ENCODE data around the gene UTP15.

DNA sequence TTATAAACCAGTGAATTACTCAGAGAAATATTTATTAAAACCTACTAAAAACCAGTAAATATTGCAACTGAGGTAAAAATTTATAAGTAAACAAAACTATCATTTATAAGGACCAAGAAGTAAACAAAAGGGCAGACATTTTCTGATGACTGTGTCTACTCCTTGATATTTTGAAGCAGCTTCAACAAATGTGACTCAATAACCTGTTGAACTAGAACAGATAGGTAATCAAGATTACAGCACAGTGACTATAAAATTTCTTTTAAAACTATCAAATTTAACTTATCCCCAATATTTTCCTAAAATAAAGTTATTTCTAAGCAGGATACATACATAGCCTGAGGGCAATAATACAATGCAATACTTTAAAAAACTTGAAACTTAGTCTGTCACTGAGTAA, 12.9 kb upstream of the UTP15 start:
- TF ChIP-seq, protein P1, sequence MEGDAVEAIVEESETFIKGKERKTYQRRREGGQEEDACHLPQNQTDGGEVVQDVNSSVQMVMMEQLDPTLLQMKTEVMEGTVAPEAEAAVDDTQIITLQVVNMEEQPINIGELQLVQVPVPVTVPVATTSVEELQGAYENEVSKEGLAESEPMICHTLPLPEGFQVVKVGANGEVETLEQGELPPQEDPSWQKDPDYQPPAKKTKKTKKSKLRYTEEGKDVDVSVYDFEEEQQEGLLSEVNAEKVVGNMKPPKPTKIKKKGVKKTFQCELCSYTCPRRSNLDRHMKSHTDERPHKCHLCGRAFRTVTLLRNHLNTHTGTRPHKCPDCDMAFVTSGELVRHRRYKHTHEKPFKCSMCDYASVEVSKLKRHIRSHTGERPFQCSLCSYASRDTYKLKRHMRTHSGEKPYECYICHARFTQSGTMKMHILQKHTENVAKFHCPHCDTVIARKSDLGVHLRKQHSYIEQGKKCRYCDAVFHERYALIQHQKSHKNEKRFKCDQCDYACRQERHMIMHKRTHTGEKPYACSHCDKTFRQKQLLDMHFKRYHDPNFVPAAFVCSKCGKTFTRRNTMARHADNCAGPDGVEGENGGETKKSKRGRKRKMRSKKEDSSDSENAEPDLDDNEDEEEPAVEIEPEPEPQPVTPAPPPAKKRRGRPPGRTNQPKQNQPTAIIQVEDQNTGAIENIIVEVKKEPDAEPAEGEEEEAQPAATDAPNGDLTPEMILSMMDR (IDR thresholded peaks at IDR 0.05 in 4 of 5, conservative IDR thresholded peaks at IDR 0.05 in 1 of 5), result no peak
- no peak for TF ChIP-seq POLR2A (IDR thresholded peaks at IDR 0.05)

Data from gastrocnemius medialis (tissue), 4 donors.